H1 (cell line): ENCODE results near the gene ATP2A3. TPM values are rescaled to one million over a fixed set of nuclear protein-coding genes. Genes with fewer than 3 reads are reported as not detected.

Source experiments
- CTCF ChIA-PET: fragments of 300-600 bp; sonication (Branson Sonifier 250); formaldehyde crosslinking; loops from one replicate; lab custom pipeline; 2021; ENCODE audit not compliant: partially characterized antibody; lab: Charles Lee
- POLR2A ChIA-PET: fragments of 300-600 bp; sonication (Branson Sonifier 250); formaldehyde crosslinking; loops from one replicate; lab custom pipeline; 2021; ENCODE audit warnings: inconsistent platforms; ENCODE audit not compliant: partially characterized antibody; lab: Charles Lee
- DNase-seq, 2 experiments: peaks; one replicate each; pipeline versions ENCODE4 v3.0.0 to v3.0.0-alpha.2; 2010 to 2022; ENCODE audit warnings: low spot score in 2 of 2, low read depth in 1 of 2, mixed read lengths in 1 of 2
- FAIRE-seq: peaks from 2 replicates; lab custom pipeline; 2011; peaks lifted over from hg19 to GRCh38; lab: Jason Lieb, UNC
- H2AFZ ChIP-seq: 2 replicates; pipeline ENCODE4 v1.8.1; 2012; ENCODE audit warnings: low read length, inconsistent platforms
- H2AK5ac ChIP-seq: 2 replicates; pipeline ENCODE4 v1.6.1; 2013; ENCODE audit warnings: low read depth, low read length
- H2BK120ac ChIP-seq: replicated peaks from 2 replicates; pipeline ENCODE3; 2013; ENCODE audit warnings: low read depth, low read length, inconsistent platforms
- H2BK12ac ChIP-seq: 2 replicates; pipeline ENCODE4 v1.6.1; 2013; ENCODE audit warnings: low read depth, low read length
- H2BK15ac ChIP-seq: 2 replicates; pipeline ENCODE4 v1.6.1; 2013; ENCODE audit warnings: low read length
- H2BK20ac ChIP-seq: 2 replicates; pipeline ENCODE4 v1.6.1; 2013; ENCODE audit warnings: low read length
- H2BK5ac ChIP-seq: 2 replicates; pipeline ENCODE4 v1.6.1; 2013; ENCODE audit warnings: low read depth, low read length
- H3K14ac ChIP-seq: 2 replicates; pipeline ENCODE4 v1.6.1; 2013; ENCODE audit warnings: inconsistent platforms; ENCODE audit not compliant: insufficient read length
- H3K18ac ChIP-seq: 2 replicates; pipeline ENCODE4 v1.6.1; 2013; ENCODE audit warnings: low read length; ENCODE audit errors: extremely low read depth
- H3K23ac ChIP-seq: 2 replicates; pipeline ENCODE4 v1.6.1; 2013; ENCODE audit warnings: inconsistent platforms; ENCODE audit not compliant: insufficient read length
- H3K23me2 ChIP-seq: 2 replicates; pipeline ENCODE4 v1.6.1; 2013; ENCODE audit warnings: low read depth, low read length
- H3K27ac ChIP-seq: 2 replicates; pipeline ENCODE4 v1.6.1; 2011; ENCODE audit warnings: low read depth, low read length, inconsistent platforms
- H3K27me3 ChIP-seq, 4 experiments: replicated peaks in 1 of 4; 1 replicate in 1 of 4; 2 replicates in 3 of 4; pipeline versions ENCODE4 v1.6.1 to v1.8.1; 2011 to 2013; ENCODE audit warnings: low read length in 3 of 4, mild to moderate bottlenecking in 3 of 4, inconsistent platforms in 2 of 4, mixed read lengths in 2 of 4, moderate library complexity in 1 of 4; ENCODE audit not compliant: control insufficient read depth in 3 of 4, insufficient read depth in 3 of 4; ENCODE audit errors: extremely low read depth in 1 of 4
- H3K36me3 ChIP-seq, 4 experiments: 2 replicates each; pipeline versions ENCODE4 v1.6.1 to v1.8.1; 2011 to 2013; ENCODE audit warnings: mild to moderate bottlenecking in 4 of 4, low read length in 3 of 4, moderate library complexity in 2 of 4, control low read depth in 1 of 4, inconsistent platforms in 1 of 4; ENCODE audit not compliant: insufficient read depth in 4 of 4, control insufficient read depth in 2 of 4
- H3K4ac ChIP-seq: replicated peaks from 2 replicates; pipeline ENCODE3; 2013; ENCODE audit warnings: low read length, low read depth, mixed read lengths, inconsistent platforms; ENCODE audit not compliant: insufficient read length
- H3K4me1 ChIP-seq, 4 experiments: replicated peaks in 1 of 4; 1 replicate in 1 of 4; 2 replicates in 3 of 4; pipeline versions ENCODE4 v1.6.1 to v1.8.1; 2011 to 2013; ENCODE audit warnings: low read length in 3 of 4, inconsistent platforms in 2 of 4, mixed read lengths in 1 of 4; ENCODE audit not compliant: insufficient read depth in 4 of 4, control insufficient read depth in 3 of 4
- H3K4me2 ChIP-seq, 2 experiments: 2 replicates each; pipeline versions ENCODE4 v1.6.1 to v1.8.1; 2011 to 2013; ENCODE audit warnings: low read depth in 2 of 2, low read length in 2 of 2, control low read depth in 1 of 2, inconsistent platforms in 1 of 2, mild to moderate bottlenecking in 1 of 2; ENCODE audit not compliant: insufficient read depth in 1 of 2
- H3K4me3 ChIP-seq, 4 experiments: fragments of 200-600, 300-600 bp in 1 of 4; sonication (generic), shearing (Covaris generic), sonication (Bioruptor Twin) in 1 of 4; 2 replicates each; pipeline versions ENCODE4 v1.5.1 to v1.8.1; 2011 to 2016; ENCODE audit warnings: low read length in 4 of 4, low read depth in 3 of 4, control low read depth in 2 of 4, inconsistent platforms in 2 of 4, mild to moderate bottlenecking in 2 of 4, mixed read lengths in 1 of 4, moderate library complexity in 1 of 4; ENCODE audit not compliant: insufficient read depth in 2 of 4; ENCODE audit errors: extremely low read depth in 1 of 4
- H3K56ac ChIP-seq: replicated peaks from 2 replicates; pipeline ENCODE3; 2013; ENCODE audit warnings: low read depth, mild to moderate bottlenecking, mixed read lengths, low read length, inconsistent platforms; ENCODE audit not compliant: insufficient read length
- H3K79me1 ChIP-seq: 2 replicates; pipeline ENCODE4 v1.6.1; 2013; ENCODE audit warnings: low read depth, low read length, control low read depth
- H3K79me2 ChIP-seq, 2 experiments: 2 replicates each; pipeline versions ENCODE4 v1.6.1 to v1.8.1; 2012 to 2013; ENCODE audit warnings: low read length in 2 of 2, mild to moderate bottlenecking in 2 of 2, inconsistent platforms in 1 of 2; ENCODE audit not compliant: insufficient read depth in 2 of 2, control insufficient read depth in 1 of 2
- H3K9ac ChIP-seq, 4 experiments: replicated peaks in 1 of 4; 1 replicate in 1 of 4; 2 replicates in 3 of 4; pipeline versions ENCODE4 v1.6.1 to v1.8.1; 2011 to 2013; ENCODE audit warnings: low read depth in 3 of 4, low read length in 3 of 4, control low read depth in 2 of 4, mild to moderate bottlenecking in 2 of 4, moderate library complexity in 2 of 4, inconsistent platforms in 1 of 4; ENCODE audit errors: extremely low read depth in 1 of 4
- H3K9me3 ChIP-seq, 2 experiments: 2 replicates each; pipeline versions ENCODE4 v1.6.1 to v1.8.1; 2012 to 2013; ENCODE audit warnings: mild to moderate bottlenecking in 2 of 2, moderate library complexity in 2 of 2, control low read depth in 1 of 2, inconsistent platforms in 1 of 2, low read depth in 1 of 2, low read length in 1 of 2, mixed read lengths in 1 of 2; ENCODE audit not compliant: insufficient read depth in 2 of 2
- H4K20me1 ChIP-seq, 2 experiments: replicated peaks in 1 of 2; 2 replicates each; pipeline versions ENCODE3 to v1.8.1; 2011 to 2013; ENCODE audit warnings: inconsistent platforms in 2 of 2, low read length in 2 of 2, mild to moderate bottlenecking in 1 of 2; ENCODE audit not compliant: insufficient read depth in 2 of 2, control insufficient read depth in 1 of 2
- H4K5ac ChIP-seq: 2 replicates; pipeline ENCODE4 v1.6.1; 2013; ENCODE audit warnings: low read length, low read depth, mixed read lengths, inconsistent platforms; ENCODE audit not compliant: insufficient read length
- H4K8ac ChIP-seq: 2 replicates; pipeline ENCODE4 v1.8.0; 2013; ENCODE audit warnings: mild to moderate bottlenecking, moderate library complexity, low read length, inconsistent platforms; ENCODE audit not compliant: insufficient read depth; ENCODE audit errors: extremely low read depth
- H4K91ac ChIP-seq: replicated peaks from 2 replicates; pipeline ENCODE3; 2013; ENCODE audit warnings: low read length, mixed read lengths, inconsistent platforms; ENCODE audit not compliant: insufficient read length
- HDAC2 ChIP-seq, 2 experiments: fragments of 300-600 bp in 1 of 2; sonication (generic) in 1 of 2; IDR thresholded peaks; 2 replicates each; pipeline ENCODE4 v1.6.1; 2011 to 2012; ENCODE audit warnings: low read depth in 2 of 2, low read length in 2 of 2, mild to moderate bottlenecking in 2 of 2, moderate library complexity in 2 of 2, borderline replicate concordance in 1 of 2, inconsistent platforms in 1 of 2
- ZNF274 ChIP-seq: IDR thresholded peaks from 2 replicates; pipeline ENCODE4 v1.7.0; 2012; ENCODE audit warnings: low read length, borderline replicate concordance; ENCODE audit errors: extremely low read depth
- WGBS, 2 experiments: shearing (Covaris generic) in 1 of 2; methylation state at CpG; one replicate each; pipeline versions ENCODE4 v1.1.6 to v1.1.7; 2013 to 2015; ENCODE audit warnings: low lambda C conversion rate in 2 of 2, mixed read lengths in 2 of 2, inconsistent platforms in 1 of 2, low coverage in 1 of 2, missing lambda C conversion rate in 1 of 2; ENCODE audit not compliant: insufficient replicate concordance in 2 of 2, insufficient coverage in 1 of 2, insufficient read length in 1 of 2; ENCODE audit errors: extremely low coverage in 1 of 2, missing lambda C conversion rate in 1 of 2; 5-methylcytosine and 5-hydroxymethylcytosine counted together
- polyA plus RNA-seq, 7 experiments: library from polyadenylated mRNA; depleted of rRNA in 3 of 7; stranded (reverse) in 5 of 7; unstranded in 2 of 7; fragments of >200 nt in 5 of 7; fragments of 200-250 nt in 2 of 7; gene quantifications; 1 replicate in 5 of 7; 2 replicates in 1 of 7; 4 replicates in 1 of 7; pipeline versions ENCODE4 v1.2.1 to v1.2.3, GENCODE V29; 2011 to 2013; ENCODE audit warnings: missing spikeins in 2 of 7, mixed read lengths in 2 of 7
- total RNA-seq: library from RNA; stranded (reverse); fragmentation: NEBNext Ultra II Directional; extraction: Animal tissue kit (Norgen Biotek cat#: 25700); gene quantifications from 2 replicates; pipeline ENCODE4 v1.2.1, GENCODE V29; 2021

The ATP2A3 gene
- total and polyA plus RNA-seq, 2 of the 8 experiments (the other 6 are each of a cell fraction or from before 2014, with no cell fraction given), result 18.4 to 32.5 TPM

GRCh38 chr17:3882276-3882675 is 82.0 kb downstream of the ATP2A3 start:
- POLR2A ChIA-PET, result interaction anchor here (1.3 kb wide), 1 partner anchor 14 kb away, joined by 3 read pairs; no protein-coding TSS in a partner anchor
- no peak overlapping the region for H2BK120ac ChIP-seq

More at GRCh38 chr17:3882276-3882675, 82.0 kb downstream of the ATP2A3 start:
- no peak overlapping the region for H2BK20ac ChIP-seq
- no peak overlapping the region for H3K23ac ChIP-seq
- H3K4me3 ChIP-seq, result no peak overlapping the region
- H3K79me2 ChIP-seq, result no peaks in the 10 kb centered on the region
- no peak overlapping the region for H2AFZ ChIP-seq
- CTCF ChIA-PET, result interaction anchor here (2.1 to 5.0 kb wide), 2 partner anchors 18 to 25 kb away, joined by 9 to 33 read pairs; no protein-coding TSS in a partner anchor
- no peak overlapping the region for H3K14ac ChIP-seq
- H4K8ac ChIP-seq, result no peak overlapping the region
- DNase-seq, result no peak
- H3K56ac ChIP-seq, result no peak overlapping the region
- H3K36me3 ChIP-seq, result peaks cover 3 to 12% (median 5%) of the 10 kb centered on the region in 4 experiments; a peak in 5 of 8 replicates
- no peak overlapping the region for H2AK5ac ChIP-seq
- H4K5ac ChIP-seq, result no peak overlapping the region
- H2BK12ac ChIP-seq, result no peak overlapping the region
- H3K27ac ChIP-seq, result no peak overlapping the region
- H3K18ac ChIP-seq, result no peak overlapping the region
- TF ChIP-seq HDAC2 (IDR thresholded peaks at IDR 0.05; ENCODE audit: borderline replicate concordance in 1 of 2, low read depth in 2 of 2, low read length in 2 of 2) (no peak), ZNF274 (no peak)
- H3K9me3 ChIP-seq, result no peaks in the 10 kb centered on the region
- H3K27me3 ChIP-seq, result no peaks in the 10 kb centered on the region
- H3K4me2 ChIP-seq, result no peak overlapping the region
- H4K20me1 ChIP-seq, result peaks cover 0 to 1% of the 10 kb centered on the region in 2 experiments
- H2BK15ac ChIP-seq, result no peak overlapping the region
- 0 out of 2 replicates have a peak overlapping the region, but pooled peaks have one; percentile 35 for H2BK5ac ChIP-seq
- H3K4me1 ChIP-seq, result no peaks in the 10 kb centered on the region
- H3K9ac ChIP-seq, result no peak overlapping the region
- H3K79me1 ChIP-seq, result no peaks in the 10 kb centered on the region; the same call in 1 of the 2 replicates
- H3K23me2 ChIP-seq, result no peaks in the 10 kb centered on the region
- no peak overlapping the region for H4K91ac ChIP-seq
- WGBS, 2 experiments, result 93% methylated on average over 4 of the region's 4 CpGs; no CpG with 5 or more reads in 1 of the 2 experiments
- H3K4ac ChIP-seq, result no peak overlapping the region
- FAIRE-seq, result no peak
